ENCODE measurements around the gene CKAP2. TPM values are rescaled to one million over a fixed set of nuclear protein-coding genes. Genes with fewer than 3 reads are reported as not detected.
"Not testable (repeated sequence)": the region's sequence is repeated elsewhere in the genome, so short reads cannot be mapped to it uniquely, and the experiment has no call there.

CKAP2 gene
- 10 to 100 TPM; 16.9 to 39.1 TPM for total RNA-seq

- H3K4me3 ChIP-seq = peak within 1 kb of the TSS; percentile 80
- peak within 1 kb of the TSS; percentile 93 for H3K27ac ChIP-seq
- H3K27me3 ChIP-seq = no peaks in the 10 kb centered on the region
- peaks cover 6% of the 10 kb centered on the region for H3K4me1 ChIP-seq
- H3K36me3 ChIP-seq = no peaks in the 10 kb centered on the region
- no peak for TF ChIP-seq CTCF (IDR thresholded peaks at IDR 0.05)
- peak within 1 kb of the TSS; percentile 73 to 79 for H3K9ac ChIP-seq (ENCODE audit: low read depth in 2 of 2, low read length in 2 of 2)
- intact Hi-C loops (cut with DNase I) = no loop called here
- peak; percentile 96 for DNase-seq
- no peaks in the 10 kb centered on the region for H3K9me3 ChIP-seq
Observed at GRCh38 chr13:52454820-52455676, at the start of gene CKAP2. CKAP2 (plus strand) TSS chr13:52455478; CDS start chr13:52455557, 79 bp downstream.

GRCh38 chr13:52405767-52406494 is 49.3 kb upstream of the CKAP2 start, which contains the start of gene THSD1:
THSD1 (minus strand) TSS chr13:52406172; CDS start chr13:52402600, 3,572 bp downstream.
- peak within 1 kb of the TSS; percentile 30 for H3K4me3 ChIP-seq
- no peak for TF ChIP-seq CTCF (IDR thresholded peaks at IDR 0.05)
- no peaks in the 10 kb centered on the region for H3K36me3 ChIP-seq
- intact Hi-C loops (cut with DNase I) = no loop called here
- no peaks in the 10 kb centered on the region for H3K9me3 ChIP-seq
- H3K4me1 ChIP-seq = peaks cover 5% of the 10 kb centered on the region
- no peak within 1 kb of the TSS for H3K27ac ChIP-seq
- peak within 1 kb of the TSS in 1 of 2 donors; percentile 69 for H3K9ac ChIP-seq (ENCODE audit: low read depth in 2 of 2, low read length in 2 of 2)
- peak; percentile 38 for DNase-seq
- peaks cover 13% of the 10 kb centered on the region for H3K27me3 ChIP-seq

- no peak overlapping the region for H3K9ac ChIP-seq (ENCODE audit: low read depth in 2 of 2, low read length in 2 of 2)
- H3K27ac ChIP-seq = no peak overlapping the region
Observed at GRCh38 chr13:52406629-52407028, 48.6 kb upstream of the CKAP2 start.

GRCh38 chr13:52407436-52407835 is 47.8 kb upstream of the CKAP2 start:
- H3K36me3 ChIP-seq; H3K4me3 ChIP-seq; DNase-seq; H3K4me1 ChIP-seq; H3K27ac ChIP-seq; H3K9me3 ChIP-seq; intact Hi-C loops (cut with DNase I); H3K9ac ChIP-seq (ENCODE audit: low read depth in 2 of 2, low read length in 2 of 2): not testable (repeated sequence)
- H3K27me3 ChIP-seq = peaks cover 13% of the 10 kb centered on the region

More at GRCh38 chr13:52406629-52407028, 48.6 kb upstream of the CKAP2 start:
- intact Hi-C loops (cut with DNase I) = no loop called here
- H3K4me3 ChIP-seq = no peak overlapping the region
- no peak for DNase-seq
- peaks cover 13% of the 10 kb centered on the region for H3K27me3 ChIP-seq
- no peaks in the 10 kb centered on the region for H3K9me3 ChIP-seq
- peaks cover 5% of the 10 kb centered on the region for H3K4me1 ChIP-seq
- H3K36me3 ChIP-seq = no peaks in the 10 kb centered on the region
- no peak for TF ChIP-seq CTCF (IDR thresholded peaks at IDR 0.05)

- H3K9me3 ChIP-seq; H3K36me3 ChIP-seq; H3K27ac ChIP-seq; H3K9ac ChIP-seq (ENCODE audit: low read depth in 2 of 2, low read length in 2 of 2); intact Hi-C loops (cut with DNase I); DNase-seq; H3K4me3 ChIP-seq; H3K4me1 ChIP-seq: not testable (repeated sequence)
- peaks cover 13% of the 10 kb centered on the region for H3K27me3 ChIP-seq
Observed at GRCh38 chr13:52408071-52408658, 47.1 kb upstream of the CKAP2 start.

GRCh38 chr13:52411629-52412028 is 43.6 kb upstream of the CKAP2 start:
- no peaks in the 10 kb centered on the region for H3K4me1 ChIP-seq
- H3K4me3 ChIP-seq = no peak overlapping the region
- intact Hi-C loops (cut with DNase I) = no loop called here
- no peak for TF ChIP-seq CTCF (IDR thresholded peaks at IDR 0.05)
- H3K27me3 ChIP-seq = no peaks in the 10 kb centered on the region
- no peak overlapping the region for H3K9ac ChIP-seq (ENCODE audit: low read depth in 2 of 2, low read length in 2 of 2)
- H3K9me3 ChIP-seq = no peaks in the 10 kb centered on the region
- no peak for DNase-seq
- H3K27ac ChIP-seq = no peak overlapping the region
- peaks cover 7% of the 10 kb centered on the region for H3K36me3 ChIP-seq
